Activated CD4-positive, alpha-beta T cell treated with anti-CD3 and anti-CD28 coated beads for 24 hours (primary cell): ENCODE results near the gene DYNLT2B.
"Not testable (repeated sequence)": the region's sequence is repeated elsewhere in the genome, so short reads cannot be mapped to it uniquely, and the experiment has no call there.

Experiments used
- DNase-seq, 2 donors: peaks; one replicate each; pipeline ENCODE4 v3.0.0-alpha.2; 2020; ENCODE audit warnings: low read depth in 2 of 2

The DYNLT2B gene

GRCh38 chr3:196317687-196318467 lies at the start of gene DYNLT2B:
Gene DYNLT2B (minus strand): TSS chr3:196318240. CDS start chr3:196318152, 88 bp downstream.
- DNase-seq = peak; percentile 73 to 78

GRCh38 chr3:196365736-196366135 lies 47.7 kb upstream of the DYNLT2B start:
- DNase-seq = no peak

- no peak for DNase-seq
These were observed 42.5 kb upstream of the DYNLT2B start for GRCh38 chr3:196360586-196360985.

- not testable (repeated sequence) for DNase-seq
These were observed 40.5 kb upstream of the DYNLT2B start for GRCh38 chr3:196358540-196358939.

- no peak for DNase-seq
These were observed 39.9 kb upstream of the DYNLT2B start for GRCh38 chr3:196357905-196358304.

- no peak for DNase-seq
These were observed 38.5 kb upstream of the DYNLT2B start for GRCh38 chr3:196356556-196356955.

- no peak for DNase-seq
These were observed 37.6 kb upstream of the DYNLT2B start for GRCh38 chr3:196355668-196356067.

GRCh38 chr3:196354132-196354531 lies 36.1 kb upstream of the DYNLT2B start:
- DNase-seq = no peak

- no peak for DNase-seq
These were observed 33.5 kb upstream of the DYNLT2B start for GRCh38 chr3:196351541-196351940.

GRCh38 chr3:196350067-196350466 lies 32.0 kb upstream of the DYNLT2B start:
- no peak for DNase-seq

GRCh38 chr3:196348698-196349097 lies 30.7 kb upstream of the DYNLT2B start:
- DNase-seq = no peak

- DNase-seq = no peak
These were observed 26.6 kb upstream of the DYNLT2B start for GRCh38 chr3:196344663-196345062.

- DNase-seq = not testable (repeated sequence)
These were observed 25.9 kb upstream of the DYNLT2B start for GRCh38 chr3:196343917-196344316.

GRCh38 chr3:196341137-196341536 lies 23.1 kb upstream of the DYNLT2B start:
- no peak for DNase-seq

GRCh38 chr3:196340466-196340865 lies 22.4 kb upstream of the DYNLT2B start:
- DNase-seq = no peak

GRCh38 chr3:196339493-196340254 lies 21.6 kb upstream of the DYNLT2B start:
- no peak for DNase-seq

- no peak for DNase-seq
These were observed 21.0 kb upstream of the DYNLT2B start for GRCh38 chr3:196339044-196339443.

- DNase-seq = no peak
These were observed 18.5 kb upstream of the DYNLT2B start for GRCh38 chr3:196336319-196337145.

- no peak for DNase-seq
These were observed 17.5 kb upstream of the DYNLT2B start for GRCh38 chr3:196335503-196335948.

- DNase-seq = no peak
These were observed 16.9 kb upstream of the DYNLT2B start for GRCh38 chr3:196334982-196335381.

- DNase-seq = no peak
These were observed 14.1 kb upstream of the DYNLT2B start for GRCh38 chr3:196332168-196332567.

- no peak for DNase-seq
These were observed 9.4 kb upstream of the DYNLT2B start for GRCh38 chr3:196327405-196327804.
